NCI-H146 (cell line): ENCODE results near the gene TYR.
"Not testable (repeated sequence)": the region's sequence is repeated elsewhere in the genome, so short reads cannot be mapped to it uniquely, and the experiment has no call there.

Experiments used
- DNase-seq: peaks from one replicate; lab custom pipeline; 2025; lab: John Stamatoyannopoulos, UW

The TYR gene

GRCh38 chr11:89272540-89273088 is 94.9 kb downstream of the TYR start:
- not testable (repeated sequence) for DNase-seq

- DNase-seq, result not testable (repeated sequence)
Measured at GRCh38 chr11:89273220-89273619, 95.5 kb downstream of the TYR start.

GRCh38 chr11:89275966-89276365 is 98.3 kb downstream of the TYR start:
- no peak for DNase-seq

- DNase-seq, result no peak
Measured at GRCh38 chr11:89279176-89279575, 101.5 kb downstream of the TYR start.

GRCh38 chr11:89281032-89281677 is 103.5 kb downstream of the TYR start:
- not testable (repeated sequence) for DNase-seq

GRCh38 chr11:89286601-89287000 is 108.9 kb downstream of the TYR start:
- DNase-seq, result not testable (repeated sequence)

GRCh38 chr11:89288004-89288403 is 110.3 kb downstream of the TYR start:
- DNase-seq, result not testable (repeated sequence)

GRCh38 chr11:89293965-89294679 is 116.4 kb downstream of the TYR start:
- DNase-seq, result no peak

- not testable (repeated sequence) for DNase-seq
Measured at GRCh38 chr11:89295023-89295422, 117.3 kb downstream of the TYR start.

- not testable (repeated sequence) for DNase-seq
Measured at GRCh38 chr11:89303029-89303428, 125.4 kb downstream of the TYR start.

- not testable (repeated sequence) for DNase-seq
Measured at GRCh38 chr11:89308272-89308671, 130.6 kb downstream of the TYR start.

GRCh38 chr11:89309321-89309985 is 131.8 kb downstream of the TYR start:
- not testable (repeated sequence) for DNase-seq

- not testable (repeated sequence) for DNase-seq
Measured at GRCh38 chr11:89310607-89311006, 132.9 kb downstream of the TYR start.

- no peak for DNase-seq
Measured at GRCh38 chr11:89321401-89321800, 143.7 kb downstream of the TYR start.

- no peak for DNase-seq
Measured at GRCh38 chr11:89327885-89328284, 150.2 kb downstream of the TYR start.

- not testable (repeated sequence) for DNase-seq
Measured at GRCh38 chr11:89331940-89332339, 154.3 kb downstream of the TYR start.

GRCh38 chr11:89333704-89334103 is 156.0 kb downstream of the TYR start:
- DNase-seq, result not testable (repeated sequence)

- not testable (repeated sequence) for DNase-seq
Measured at GRCh38 chr11:89337100-89337650, 159.5 kb downstream of the TYR start.

- not testable (repeated sequence) for DNase-seq
Measured at GRCh38 chr11:89338073-89338472, 160.4 kb downstream of the TYR start.

GRCh38 chr11:89340450-89340849 is 162.8 kb downstream of the TYR start:
- not testable (repeated sequence) for DNase-seq

GRCh38 chr11:89342880-89343572 is 165.4 kb downstream of the TYR start:
- not testable (repeated sequence) for DNase-seq
